Ishikawa (cell line): ENCODE data around the gene COL2A1.

Experiments used
- CEBPB ChIP-seq: IDR thresholded peaks from 2 replicates; pipeline ENCODE4 v1.6.1; 2012
- EGR1 ChIP-seq: IDR thresholded peaks from 2 replicates; pipeline ENCODE4 v1.6.1; 2012
- EP300 ChIP-seq: IDR thresholded peaks from 2 replicates; pipeline ENCODE4 v1.6.1; 2012; ENCODE audit warnings: borderline replicate concordance
- RAD21 ChIP-seq: IDR thresholded peaks from 2 replicates; pipeline ENCODE4 v1.6.1; 2012; ENCODE audit warnings: low read depth
- TCF12 ChIP-seq: IDR thresholded peaks from 2 replicates; pipeline ENCODE4 v1.6.1; 2012; ENCODE audit warnings: low read depth
- TF ChIP-seq, protein P1 (sequence below): IDR thresholded peaks from 2 replicates; pipeline ENCODE4 v1.6.1; 2012; ENCODE audit warnings: low read depth, mild to moderate bottlenecking
- TF ChIP-seq, protein P2 (sequence below): IDR thresholded peaks from 2 replicates; pipeline ENCODE4 v1.6.1; 2012
- TF ChIP-seq, protein P3 (sequence below): IDR thresholded peaks from 2 replicates; pipeline ENCODE4 v1.6.1; 2012

DNA sequence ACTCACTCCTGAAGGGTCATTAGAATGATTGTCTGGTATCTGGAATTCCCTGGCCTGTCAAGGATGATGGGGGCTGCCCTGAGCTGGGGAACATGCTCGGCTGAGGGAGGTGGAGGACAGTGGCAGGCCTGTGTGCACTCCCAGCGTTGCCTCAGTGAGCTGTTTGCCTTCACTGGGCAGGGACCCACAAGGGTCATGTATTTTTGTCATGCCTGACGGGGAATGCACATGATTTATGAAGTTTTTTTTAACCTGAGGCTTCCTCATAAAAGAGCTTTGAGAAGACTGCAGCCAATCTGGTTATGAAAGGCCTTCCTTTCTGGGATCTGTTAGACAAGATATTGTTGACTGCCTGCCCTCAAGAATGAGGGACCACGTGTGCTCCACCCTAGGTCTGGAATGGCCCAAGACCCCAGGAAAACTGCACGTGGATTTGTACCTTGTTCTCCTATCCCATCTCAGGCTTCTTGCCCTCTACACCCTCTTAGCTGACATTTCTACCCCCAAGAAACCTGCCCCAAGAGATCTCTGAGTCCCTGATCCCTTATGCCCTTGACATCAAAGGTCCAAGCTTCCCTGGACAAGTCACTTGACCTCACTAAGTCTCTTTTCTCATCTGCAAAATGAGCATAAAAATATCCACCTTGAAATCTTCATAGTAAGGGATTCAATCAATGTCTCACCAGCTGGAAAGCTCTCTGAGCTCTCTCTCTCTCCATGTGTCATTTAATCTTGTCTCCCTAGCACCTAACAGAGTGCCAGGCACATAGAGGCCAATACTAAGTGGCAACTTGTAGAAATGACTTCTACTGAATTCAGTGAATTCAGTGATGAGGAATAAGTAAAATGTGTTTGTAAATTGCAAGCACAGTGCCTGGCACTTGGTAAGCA lies 24.5 kb upstream of the COL2A1 start:
- TF ChIP-seq, protein P1, sequence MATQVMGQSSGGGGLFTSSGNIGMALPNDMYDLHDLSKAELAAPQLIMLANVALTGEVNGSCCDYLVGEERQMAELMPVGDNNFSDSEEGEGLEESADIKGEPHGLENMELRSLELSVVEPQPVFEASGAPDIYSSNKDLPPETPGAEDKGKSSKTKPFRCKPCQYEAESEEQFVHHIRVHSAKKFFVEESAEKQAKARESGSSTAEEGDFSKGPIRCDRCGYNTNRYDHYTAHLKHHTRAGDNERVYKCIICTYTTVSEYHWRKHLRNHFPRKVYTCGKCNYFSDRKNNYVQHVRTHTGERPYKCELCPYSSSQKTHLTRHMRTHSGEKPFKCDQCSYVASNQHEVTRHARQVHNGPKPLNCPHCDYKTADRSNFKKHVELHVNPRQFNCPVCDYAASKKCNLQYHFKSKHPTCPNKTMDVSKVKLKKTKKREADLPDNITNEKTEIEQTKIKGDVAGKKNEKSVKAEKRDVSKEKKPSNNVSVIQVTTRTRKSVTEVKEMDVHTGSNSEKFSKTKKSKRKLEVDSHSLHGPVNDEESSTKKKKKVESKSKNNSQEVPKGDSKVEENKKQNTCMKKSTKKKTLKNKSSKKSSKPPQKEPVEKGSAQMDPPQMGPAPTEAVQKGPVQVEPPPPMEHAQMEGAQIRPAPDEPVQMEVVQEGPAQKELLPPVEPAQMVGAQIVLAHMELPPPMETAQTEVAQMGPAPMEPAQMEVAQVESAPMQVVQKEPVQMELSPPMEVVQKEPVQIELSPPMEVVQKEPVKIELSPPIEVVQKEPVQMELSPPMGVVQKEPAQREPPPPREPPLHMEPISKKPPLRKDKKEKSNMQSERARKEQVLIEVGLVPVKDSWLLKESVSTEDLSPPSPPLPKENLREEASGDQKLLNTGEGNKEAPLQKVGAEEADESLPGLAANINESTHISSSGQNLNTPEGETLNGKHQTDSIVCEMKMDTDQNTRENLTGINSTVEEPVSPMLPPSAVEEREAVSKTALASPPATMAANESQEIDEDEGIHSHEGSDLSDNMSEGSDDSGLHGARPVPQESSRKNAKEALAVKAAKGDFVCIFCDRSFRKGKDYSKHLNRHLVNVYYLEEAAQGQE, result no peak
- TF ChIP-seq EP300 (no peak), EGR1 (no peak), RAD21 (no peak), CEBPB (no peak), TCF12 (no peak)
- TF ChIP-seq, protein P2, sequence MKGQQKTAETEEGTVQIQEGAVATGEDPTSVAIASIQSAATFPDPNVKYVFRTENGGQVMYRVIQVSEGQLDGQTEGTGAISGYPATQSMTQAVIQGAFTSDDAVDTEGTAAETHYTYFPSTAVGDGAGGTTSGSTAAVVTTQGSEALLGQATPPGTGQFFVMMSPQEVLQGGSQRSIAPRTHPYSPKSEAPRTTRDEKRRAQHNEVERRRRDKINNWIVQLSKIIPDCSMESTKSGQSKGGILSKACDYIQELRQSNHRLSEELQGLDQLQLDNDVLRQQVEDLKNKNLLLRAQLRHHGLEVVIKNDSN, result no peak
- TF ChIP-seq, protein P3, sequence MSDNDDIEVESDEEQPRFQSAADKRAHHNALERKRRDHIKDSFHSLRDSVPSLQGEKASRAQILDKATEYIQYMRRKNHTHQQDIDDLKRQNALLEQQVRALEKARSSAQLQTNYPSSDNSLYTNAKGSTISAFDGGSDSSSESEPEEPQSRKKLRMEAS, result no peak
